Ishikawa (cell line): ENCODE data around the gene KCNA5.

ENCODE experiments used
- CEBPB ChIP-seq: IDR thresholded peaks from 2 replicates; pipeline ENCODE4 v1.6.1; 2012
- CREB1 ChIP-seq: IDR thresholded peaks from 2 replicates; pipeline ENCODE4 v1.6.1; 2012; ENCODE audit warnings: low read depth
- EGR1 ChIP-seq: IDR thresholded peaks from 2 replicates; pipeline ENCODE4 v1.6.1; 2012
- EP300 ChIP-seq: IDR thresholded peaks from 2 replicates; pipeline ENCODE4 v1.6.1; 2012; ENCODE audit warnings: borderline replicate concordance
- FOXM1 ChIP-seq: IDR thresholded peaks from 2 replicates; pipeline ENCODE4 v1.6.1; 2012; ENCODE audit warnings: low read depth, borderline replicate concordance
- NFIC ChIP-seq: IDR thresholded peaks from 2 replicates; pipeline ENCODE4 v1.6.1; 2012
- RAD21 ChIP-seq: IDR thresholded peaks from 2 replicates; pipeline ENCODE4 v1.6.1; 2012; ENCODE audit warnings: low read depth
- TAF1 ChIP-seq: IDR thresholded peaks from 2 replicates; pipeline ENCODE4 v1.6.1; 2012; ENCODE audit warnings: low read depth, mild to moderate bottlenecking
- TCF12 ChIP-seq: IDR thresholded peaks from 2 replicates; pipeline ENCODE4 v1.6.1; 2012; ENCODE audit warnings: low read depth
- TEAD4 ChIP-seq: IDR thresholded peaks from 2 replicates; pipeline ENCODE4 v1.6.1; 2012
- YY1 ChIP-seq: IDR thresholded peaks from 2 replicates; pipeline ENCODE4 v1.6.1; 2012; ENCODE audit warnings: low read depth
- ZBTB7A ChIP-seq: IDR thresholded peaks from 2 replicates; pipeline ENCODE4 v1.6.1; 2012; ENCODE audit warnings: low read depth
- TF ChIP-seq, protein P1 (sequence below): IDR thresholded peaks from 2 replicates; pipeline ENCODE4 v1.6.1; 2012; ENCODE audit warnings: low read depth, mild to moderate bottlenecking
- TF ChIP-seq, protein P2 (sequence below): IDR thresholded peaks from 2 replicates; pipeline ENCODE4 v1.6.1; 2012
- TF ChIP-seq, protein P3 (sequence below): IDR thresholded peaks from 2 replicates; pipeline ENCODE4 v1.6.1; 2012

The KCNA5 gene

DNA sequence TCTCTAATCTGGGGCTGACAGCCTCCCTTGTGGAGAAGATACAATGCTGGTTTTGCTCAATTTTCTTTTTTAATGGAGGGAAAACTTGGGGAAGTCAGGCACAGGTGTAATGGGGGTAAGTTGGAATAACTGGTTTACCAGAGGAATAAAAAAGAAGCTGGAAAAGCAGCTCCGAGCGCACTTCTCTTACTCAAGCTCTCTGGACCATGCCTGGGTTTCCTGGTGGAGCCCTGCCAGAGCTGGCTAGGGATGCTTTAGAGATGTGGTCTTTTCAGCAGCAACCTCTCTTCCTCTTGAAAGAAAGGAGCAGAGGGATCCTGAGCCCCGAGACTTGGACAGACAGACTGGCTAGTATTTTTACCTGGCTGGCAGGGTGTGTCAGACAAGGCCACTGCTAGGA lies 3.9 kb upstream of the KCNA5 start:
- TF ChIP-seq FOXM1 (no peak), EP300 (no peak), ZBTB7A (no peak)

DNA sequence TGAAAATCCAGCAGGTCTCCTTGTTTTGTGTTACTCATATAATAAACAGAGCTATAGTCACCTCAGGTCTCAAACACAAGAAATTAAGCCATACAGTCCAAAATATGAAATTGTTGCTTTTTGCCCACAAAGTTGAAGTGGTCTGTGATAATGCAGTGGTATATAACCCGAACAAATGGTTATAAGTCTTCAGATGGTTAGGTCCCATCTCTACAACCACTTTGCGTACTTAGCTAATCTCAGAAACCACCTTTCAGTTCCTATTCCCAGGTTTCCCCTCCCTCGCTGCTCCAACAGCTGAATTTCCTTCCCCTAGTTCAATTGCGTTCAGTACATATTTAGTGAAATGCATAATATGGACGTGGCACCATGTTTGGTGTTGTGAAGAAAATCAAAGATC lies 3.3 kb upstream of the KCNA5 start:
- TF ChIP-seq FOXM1: no peak
- no peak for TF ChIP-seq EP300
- no peak for TF ChIP-seq CREB1
- no peak for TF ChIP-seq TAF1
- no peak for TF ChIP-seq CEBPB
- no peak for TF ChIP-seq TEAD4
- TF ChIP-seq EGR1: no peak
- TF ChIP-seq TCF12: no peak
- TF ChIP-seq, protein P1, sequence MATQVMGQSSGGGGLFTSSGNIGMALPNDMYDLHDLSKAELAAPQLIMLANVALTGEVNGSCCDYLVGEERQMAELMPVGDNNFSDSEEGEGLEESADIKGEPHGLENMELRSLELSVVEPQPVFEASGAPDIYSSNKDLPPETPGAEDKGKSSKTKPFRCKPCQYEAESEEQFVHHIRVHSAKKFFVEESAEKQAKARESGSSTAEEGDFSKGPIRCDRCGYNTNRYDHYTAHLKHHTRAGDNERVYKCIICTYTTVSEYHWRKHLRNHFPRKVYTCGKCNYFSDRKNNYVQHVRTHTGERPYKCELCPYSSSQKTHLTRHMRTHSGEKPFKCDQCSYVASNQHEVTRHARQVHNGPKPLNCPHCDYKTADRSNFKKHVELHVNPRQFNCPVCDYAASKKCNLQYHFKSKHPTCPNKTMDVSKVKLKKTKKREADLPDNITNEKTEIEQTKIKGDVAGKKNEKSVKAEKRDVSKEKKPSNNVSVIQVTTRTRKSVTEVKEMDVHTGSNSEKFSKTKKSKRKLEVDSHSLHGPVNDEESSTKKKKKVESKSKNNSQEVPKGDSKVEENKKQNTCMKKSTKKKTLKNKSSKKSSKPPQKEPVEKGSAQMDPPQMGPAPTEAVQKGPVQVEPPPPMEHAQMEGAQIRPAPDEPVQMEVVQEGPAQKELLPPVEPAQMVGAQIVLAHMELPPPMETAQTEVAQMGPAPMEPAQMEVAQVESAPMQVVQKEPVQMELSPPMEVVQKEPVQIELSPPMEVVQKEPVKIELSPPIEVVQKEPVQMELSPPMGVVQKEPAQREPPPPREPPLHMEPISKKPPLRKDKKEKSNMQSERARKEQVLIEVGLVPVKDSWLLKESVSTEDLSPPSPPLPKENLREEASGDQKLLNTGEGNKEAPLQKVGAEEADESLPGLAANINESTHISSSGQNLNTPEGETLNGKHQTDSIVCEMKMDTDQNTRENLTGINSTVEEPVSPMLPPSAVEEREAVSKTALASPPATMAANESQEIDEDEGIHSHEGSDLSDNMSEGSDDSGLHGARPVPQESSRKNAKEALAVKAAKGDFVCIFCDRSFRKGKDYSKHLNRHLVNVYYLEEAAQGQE: no peak
- TF ChIP-seq YY1: no peak
- TF ChIP-seq ZBTB7A: no peak
- TF ChIP-seq, protein P2, sequence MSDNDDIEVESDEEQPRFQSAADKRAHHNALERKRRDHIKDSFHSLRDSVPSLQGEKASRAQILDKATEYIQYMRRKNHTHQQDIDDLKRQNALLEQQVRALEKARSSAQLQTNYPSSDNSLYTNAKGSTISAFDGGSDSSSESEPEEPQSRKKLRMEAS: no peak
- TF ChIP-seq RAD21: no peak

DNA sequence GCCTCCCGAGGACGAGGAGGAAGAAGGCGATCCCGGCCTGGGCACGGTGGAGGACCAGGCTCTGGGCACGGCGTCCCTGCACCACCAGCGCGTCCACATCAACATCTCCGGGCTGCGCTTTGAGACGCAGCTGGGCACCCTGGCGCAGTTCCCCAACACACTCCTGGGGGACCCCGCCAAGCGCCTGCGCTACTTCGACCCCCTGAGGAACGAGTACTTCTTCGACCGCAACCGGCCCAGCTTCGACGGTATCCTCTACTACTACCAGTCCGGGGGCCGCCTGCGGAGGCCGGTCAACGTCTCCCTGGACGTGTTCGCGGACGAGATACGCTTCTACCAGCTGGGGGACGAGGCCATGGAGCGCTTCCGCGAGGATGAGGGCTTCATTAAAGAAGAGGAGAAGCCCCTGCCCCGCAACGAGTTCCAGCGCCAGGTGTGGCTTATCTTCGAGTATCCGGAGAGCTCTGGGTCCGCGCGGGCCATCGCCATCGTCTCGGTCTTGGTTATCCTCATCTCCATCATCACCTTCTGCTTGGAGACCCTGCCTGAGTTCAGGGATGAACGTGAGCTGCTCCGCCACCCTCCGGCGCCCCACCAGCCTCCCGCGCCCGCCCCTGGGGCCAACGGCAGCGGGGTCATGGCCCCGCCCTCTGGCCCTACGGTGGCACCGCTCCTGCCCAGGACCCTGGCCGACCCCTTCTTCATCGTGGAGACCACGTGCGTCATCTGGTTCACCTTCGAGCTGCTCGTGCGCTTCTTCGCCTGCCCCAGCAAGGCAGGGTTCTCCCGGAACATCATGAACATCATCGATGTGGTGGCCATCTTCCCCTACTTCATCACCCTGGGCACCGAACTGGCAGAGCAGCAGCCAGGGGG lies 979 bp downstream of the KCNA5 start:
- TF ChIP-seq EGR1: no peak
- TF ChIP-seq RAD21: no peak
- TF ChIP-seq EP300: no peak
- no peak for TF ChIP-seq FOXM1
- TF ChIP-seq, protein P3, sequence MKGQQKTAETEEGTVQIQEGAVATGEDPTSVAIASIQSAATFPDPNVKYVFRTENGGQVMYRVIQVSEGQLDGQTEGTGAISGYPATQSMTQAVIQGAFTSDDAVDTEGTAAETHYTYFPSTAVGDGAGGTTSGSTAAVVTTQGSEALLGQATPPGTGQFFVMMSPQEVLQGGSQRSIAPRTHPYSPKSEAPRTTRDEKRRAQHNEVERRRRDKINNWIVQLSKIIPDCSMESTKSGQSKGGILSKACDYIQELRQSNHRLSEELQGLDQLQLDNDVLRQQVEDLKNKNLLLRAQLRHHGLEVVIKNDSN: no peak
- no peak for TF ChIP-seq TAF1
- no peak for TF ChIP-seq TEAD4
- no peak for TF ChIP-seq TCF12
- no peak for TF ChIP-seq CREB1
- TF ChIP-seq ZBTB7A: no peak
- TF ChIP-seq, protein P2: no peak
- no peak for TF ChIP-seq NFIC
- TF ChIP-seq CEBPB: no peak
- TF ChIP-seq YY1: no peak
- TF ChIP-seq, protein P1: no peak

DNA sequence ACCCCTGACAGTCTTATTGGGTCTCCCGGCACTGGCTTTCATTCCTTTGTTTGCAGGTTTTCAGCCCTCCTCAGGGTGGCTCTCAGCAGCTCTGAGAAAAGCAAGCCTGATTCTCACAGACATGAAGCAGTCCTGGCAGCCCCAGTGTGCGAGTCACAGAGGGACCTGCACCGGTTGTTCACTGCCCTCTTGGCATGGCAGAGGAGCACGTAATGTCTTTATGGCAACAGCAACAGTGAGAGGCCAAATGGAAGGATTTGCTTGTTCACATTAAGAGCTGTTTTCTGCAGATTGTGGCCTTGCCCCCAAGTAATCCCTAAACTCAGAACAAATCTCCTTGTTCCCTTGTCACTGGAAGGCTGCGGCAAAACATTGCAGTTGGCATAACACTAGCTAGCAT lies 3.4 kb downstream of the KCNA5 start:
- TF ChIP-seq, protein P1: no peak
- no peak for TF ChIP-seq EP300
- TF ChIP-seq EGR1: no peak

DNA sequence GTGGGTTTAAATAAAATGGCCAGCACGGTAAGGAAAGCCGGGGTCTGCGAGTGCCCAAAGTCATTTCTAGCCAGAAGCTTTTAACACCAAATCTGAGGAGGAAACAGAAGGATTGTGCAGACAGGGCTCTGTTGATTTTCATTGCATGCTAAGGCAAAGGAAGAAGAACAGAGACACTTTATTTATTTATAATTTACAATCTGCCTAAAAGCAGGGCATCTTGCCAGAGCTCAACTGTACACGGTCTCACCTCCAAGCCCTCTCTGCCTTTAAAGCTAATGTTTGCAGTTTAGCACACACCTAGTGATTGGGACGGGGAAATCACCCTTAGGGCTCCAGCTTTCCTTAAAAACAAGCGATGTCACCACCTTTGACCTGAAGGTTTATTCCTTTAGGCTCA lies 4.0 kb downstream of the KCNA5 start:
- no peak for TF ChIP-seq CEBPB
- TF ChIP-seq TAF1: no peak
- TF ChIP-seq, protein P2: no peak
- no peak for TF ChIP-seq NFIC
- no peak for TF ChIP-seq TEAD4
- no peak for TF ChIP-seq RAD21
- TF ChIP-seq, protein P3: no peak
- TF ChIP-seq, protein P1: no peak
- TF ChIP-seq TCF12: no peak
- no peak for TF ChIP-seq CREB1
- TF ChIP-seq EP300: no peak
- no peak for TF ChIP-seq YY1
- no peak for TF ChIP-seq FOXM1
- TF ChIP-seq EGR1: no peak
- no peak for TF ChIP-seq ZBTB7A
